ENCODE results near the gene CLEC16A. TPM values are rescaled to one million over a fixed set of nuclear protein-coding genes. Genes with fewer than 3 reads are reported as not detected.
"Not testable (repeated sequence)": the region's sequence is repeated elsewhere in the genome, so short reads cannot be mapped to it uniquely, and the experiment has no call there.

CLEC16A gene
- total RNA-seq, 2 experiments from 2014 or later, result 30.9 to 35.1 TPM

GRCh38 chr16:10937068-10937859 is 7.1 kb upstream of the CLEC16A start:
- DNase-seq, result peak; percentile 38
- Mint-ChIP-seq H3K4me1 (peaks cover 79% of the 10 kb centered on the region), H3K36me3 (ENCODE audit: low read depth) (peaks cover 35% of the 10 kb centered on the region), H3K27me3 (no peaks in the 10 kb centered on the region), H3K27ac (peak overlapping the region; percentile 73), H3K9me3 (no peaks in the 10 kb centered on the region), H3K4me3 (peak overlapping the region; percentile 54)
- ChIA-PET POLR2A (no interaction called here), CTCF (interaction anchor here (0.6 to 2.1 kb wide), 6 partner anchors 14 to 907 kb away, joined by 3 to 9 read pairs (median 4); no protein-coding TSS in a partner anchor)

- ChIA-PET CTCF (interaction anchor here (0.6 to 2.5 kb wide), 3 partner anchors 20 to 964 kb away, joined by 3 to 6 read pairs (median 3); no protein-coding TSS in a partner anchor), POLR2A (no interaction called here)
- DNase-seq, result peak; percentile 33
- Mint-ChIP-seq H3K27me3 (no peaks in the 10 kb centered on the region), H3K36me3 (ENCODE audit: low read depth) (peaks cover 35% of the 10 kb centered on the region), H3K9me3 (no peaks in the 10 kb centered on the region), H3K4me3 (peak overlapping the region; percentile 54), H3K4me1 (peaks cover 83% of the 10 kb centered on the region), H3K27ac (peak overlapping the region; percentile 73)
Observed at GRCh38 chr16:10938321-10938720, 6.0 kb upstream of the CLEC16A start.

- Mint-ChIP-seq H3K4me1 (peaks cover 82% of the 10 kb centered on the region), H3K27ac (peak overlapping the region; percentile 73), H3K9me3 (no peaks in the 10 kb centered on the region), H3K27me3 (no peaks in the 10 kb centered on the region), H3K4me3 (peak overlapping the region; percentile 83), H3K36me3 (ENCODE audit: low read depth) (peaks cover 32% of the 10 kb centered on the region)
- CTCF ChIA-PET, result interaction anchor here (2.5 kb wide), 1 partner anchor 21 kb away, joined by 6 read pairs; no protein-coding TSS in a partner anchor
- DNase-seq, result no peak
- POLR2A ChIA-PET, result interaction anchor here (0.6 kb wide), 1 partner anchor 386 kb away, joined by 3 read pairs; no protein-coding TSS in a partner anchor
Observed at GRCh38 chr16:10938796-10939648, 5.3 kb upstream of the CLEC16A start.

- no peaks in the 10 kb centered on the region for H3K9me3 Mint-ChIP-seq
- H3K4me1 Mint-ChIP-seq, result peaks cover 80% of the 10 kb centered on the region
- POLR2A ChIA-PET, result interaction anchor here (0.6 kb wide), 1 partner anchor 387 kb away, joined by 3 read pairs; no protein-coding TSS in a partner anchor
- CTCF ChIA-PET, result interaction anchor here (0.5 to 2.5 kb wide), 2 partner anchors 21 to 616 kb away, joined by 3 to 6 read pairs; no protein-coding TSS in a partner anchor
- H3K27ac Mint-ChIP-seq, result peak overlapping the region; percentile 52
- H3K36me3 Mint-ChIP-seq (ENCODE audit: low read depth), result peaks cover 32% of the 10 kb centered on the region
- no peaks in the 10 kb centered on the region for H3K27me3 Mint-ChIP-seq
- no peak for DNase-seq
- peak overlapping the region; percentile 83 for H3K4me3 Mint-ChIP-seq
Observed at GRCh38 chr16:10939649-10940234, 4.6 kb upstream of the CLEC16A start.

- CTCF ChIA-PET, result interaction anchor here (0.5 to 2.5 kb wide), 6 partner anchors 9 to 615 kb away, joined by 3 to 8 read pairs (median 4); no protein-coding TSS in a partner anchor
- Mint-ChIP-seq H3K4me1 (peaks cover 79% of the 10 kb centered on the region), H3K4me3 (peak overlapping the region; percentile 83), H3K27ac (peak overlapping the region; percentile 57), H3K27me3 (no peaks in the 10 kb centered on the region), H3K36me3 (ENCODE audit: low read depth) (peaks cover 31% of the 10 kb centered on the region), H3K9me3 (no peaks in the 10 kb centered on the region)
- no peak for DNase-seq
- POLR2A ChIA-PET, result interaction anchor here (0.9 kb wide), 1 partner anchor 196 kb away, joined by 3 read pairs; no protein-coding TSS in a partner anchor
Observed at GRCh38 chr16:10940501-10941079, 3.8 kb upstream of the CLEC16A start.

GRCh38 chr16:10941127-10941933 is 3.0 kb upstream of the CLEC16A start:
- POLR2A ChIA-PET, result interaction anchor here (0.9 kb wide), 1 partner anchor 197 kb away, joined by 3 read pairs; no protein-coding TSS in a partner anchor

GRCh38 chr16:10941935-10942351 is 2.4 kb upstream of the CLEC16A start:
- not testable (repeated sequence) for H3K9me3 Mint-ChIP-seq, DNase-seq, H3K27me3 Mint-ChIP-seq
- ChIA-PET POLR2A (interaction anchor here (1.0 kb wide), 1 partner anchor 198 kb away, joined by 5 read pairs; the partner anchor contains the start of gene NUBP1), CTCF (interaction anchor here (0.6 to 2.2 kb wide), 6 partner anchors 15 to 314 kb away, joined by 3 to 8 read pairs (median 4); partner anchors contain the start of gene SOCS1)
- peaks cover 77% of the 10 kb centered on the region for H3K4me1 Mint-ChIP-seq
- H3K36me3 Mint-ChIP-seq (ENCODE audit: low read depth), result peaks cover 25% of the 10 kb centered on the region
- H3K4me3 Mint-ChIP-seq, result peak overlapping the region; percentile 83
- peak overlapping the region; percentile 88 for H3K27ac Mint-ChIP-seq

More at GRCh38 chr16:10941127-10941933, 3.0 kb upstream of the CLEC16A start:
- CTCF ChIA-PET, result interaction anchor here (0.9 to 2.2 kb wide), 4 partner anchors 9 to 23 kb away, joined by 3 to 8 read pairs (median 4); no protein-coding TSS in a partner anchor
- Mint-ChIP-seq H3K36me3 (ENCODE audit: low read depth) (peaks cover 26% of the 10 kb centered on the region), H3K4me3 (peak overlapping the region; percentile 83), H3K27ac (peak overlapping the region; percentile 88), H3K9me3 (no peaks in the 10 kb centered on the region), H3K4me1 (peaks cover 80% of the 10 kb centered on the region), H3K27me3 (no peaks in the 10 kb centered on the region)
- DNase-seq, result no peak

- Mint-ChIP-seq H3K4me1 (peaks cover 76% of the 10 kb centered on the region), H3K9me3 (no peaks in the 10 kb centered on the region), H3K4me3 (peak within 1 kb of the TSS; percentile 83), H3K36me3 (ENCODE audit: low read depth) (peaks cover 25% of the 10 kb centered on the region), H3K27ac (peak within 1 kb of the TSS; percentile 88), H3K27me3 (no peaks in the 10 kb centered on the region)
- peak; percentile 94 for DNase-seq
- ChIA-PET CTCF (interaction anchor here (0.5 to 2.2 kb wide), 7 partner anchors 16 to 415 kb away, joined by 3 to 8 read pairs (median 3); partner anchors contain the start of gene SOCS1), POLR2A (interaction anchor here (1.0 kb wide), 1 partner anchor 199 kb away, joined by 5 read pairs; the partner anchor contains the start of gene NUBP1)
Observed at GRCh38 chr16:10942352-10943063, 1.9 kb upstream of the CLEC16A start, which contains the start of gene DEXI. Gene DEXI, minus strand, starts transcription at chr16:10942468. Its CDS starts 463 bp downstream, at chr16:10942005.

- Mint-ChIP-seq H3K36me3 (ENCODE audit: low read depth) (peaks cover 25% of the 10 kb centered on the region), H3K4me3 (peak overlapping the region; percentile 75), H3K9me3 (no peaks in the 10 kb centered on the region), H3K27me3 (no peaks in the 10 kb centered on the region), H3K4me1 (peaks cover 71% of the 10 kb centered on the region), H3K27ac (peak overlapping the region; percentile 79)
- CTCF ChIA-PET, result interaction anchor here (0.5 kb wide), 1 partner anchor 415 kb away, joined by 3 read pairs; no protein-coding TSS in a partner anchor
- POLR2A ChIA-PET, result no interaction called here
- no peak for DNase-seq
Observed at GRCh38 chr16:10943064-10943353, 1.4 kb upstream of the CLEC16A start.

- no peaks in the 10 kb centered on the region for H3K27me3 Mint-ChIP-seq
- peaks cover 8% of the 10 kb centered on the region for H3K36me3 Mint-ChIP-seq (ENCODE audit: low read depth)
- peak overlapping the region; percentile 89 for H3K27ac Mint-ChIP-seq
- H3K9me3 Mint-ChIP-seq, result no peaks in the 10 kb centered on the region
- H3K4me3 Mint-ChIP-seq, result peak overlapping the region; percentile 87
- DNase-seq, result no peak
- POLR2A ChIA-PET, result no interaction called here
- CTCF ChIA-PET, result interaction anchor here (0.9 to 2.0 kb wide), 4 partner anchors 10 to 19 kb away, joined by 3 to 9 read pairs (median 4); no protein-coding TSS in a partner anchor
- peaks cover 67% of the 10 kb centered on the region for H3K4me1 Mint-ChIP-seq
Observed at GRCh38 chr16:10945065-10945787, 862 bp downstream of the CLEC16A start.

All from activated CD4-positive, alpha-beta T cell treated with anti-CD3 and anti-CD28 coated beads, Interleukin-2, amount 10 ng/mL, durations not matched to agents 7 days and 5 days (primary cell).